OCI-LY1 (cell line): Measurements from ENCODE around the gene SH3RF1.

Experiments used
- H2AFZ ChIP-seq: fragments of 200-600 bp; sonication (generic), shearing (Covaris generic); 2 replicates; pipeline ENCODE4 v1.6.0; 2014; ENCODE audit warnings: antibody characterized with exemption, mild to moderate bottlenecking, low read length
- H3F3A ChIP-seq: fragments of 200-600 bp; sonication (generic), shearing (Covaris generic); 2 replicates; pipeline ENCODE4 v1.6.0; 2014; ENCODE audit warnings: mild to moderate bottlenecking, antibody characterized with exemption, low read length, moderate library complexity; ENCODE audit not compliant: insufficient read depth
- H3K27ac ChIP-seq: fragments of 200-600 bp; sonication (generic); 2 replicates; pipeline ENCODE4 v1.5.1; 2014; ENCODE audit warnings: low read length, mixed run types, mild to moderate bottlenecking, low read depth; ENCODE audit not compliant: poor library complexity, severe bottlenecking
- H3K27me3 ChIP-seq: fragments of 200-600 bp; sonication (generic); 2 replicates; pipeline ENCODE4 v1.6.0; 2014; ENCODE audit warnings: antibody characterized with exemption, mild to moderate bottlenecking, low read length, moderate library complexity; ENCODE audit not compliant: insufficient read depth
- H3K36me3 ChIP-seq: fragments of 200-600 bp; sonication (generic); 2 replicates; pipeline ENCODE4 v1.6.1; 2014; ENCODE audit warnings: mild to moderate bottlenecking, antibody characterized with exemption, low read length, moderate library complexity, mixed read lengths; ENCODE audit not compliant: insufficient read depth
- H3K4me1 ChIP-seq: fragments of 200-600 bp; sonication (generic); 2 replicates; pipeline ENCODE4 v1.5.1; 2014; ENCODE audit warnings: mild to moderate bottlenecking, low read length, moderate library complexity; ENCODE audit not compliant: insufficient read depth, severe bottlenecking
- H3K4me2 ChIP-seq: fragments of 200-600 bp; sonication (generic), shearing (Covaris generic); 2 replicates; pipeline ENCODE4 v1.6.1; 2014; ENCODE audit warnings: low read length
- H3K4me3 ChIP-seq: fragments of 200-600 bp; sonication (generic); 2 replicates; pipeline ENCODE4 v1.5.1; 2014; ENCODE audit warnings: low read length, low read depth, mild to moderate bottlenecking, mixed read lengths; ENCODE audit not compliant: poor library complexity, severe bottlenecking
- H3K79me2 ChIP-seq: fragments of 200-600 bp; shearing (Covaris generic); 2 replicates; pipeline ENCODE4 v1.6.1; 2016; ENCODE audit warnings: mixed run types, low read length, mixed read lengths; ENCODE audit not compliant: insufficient read depth
- H3K9ac ChIP-seq: fragments of 200-600 bp; sonication (generic), shearing (Covaris generic); 2 replicates; pipeline ENCODE4 v1.6.1; 2014; ENCODE audit warnings: mild to moderate bottlenecking, low read length, mixed read lengths
- H3K9me2 ChIP-seq: fragments of 200-600 bp; sonication (generic), shearing (Covaris generic); 2 replicates; pipeline ENCODE4 v1.6.1; 2014; ENCODE audit warnings: low read depth, mild to moderate bottlenecking, low read length, mixed read lengths
- H3K9me3 ChIP-seq: fragments of 200-600 bp; shearing (Covaris generic); 2 replicates; pipeline ENCODE4 v1.6.1; 2014; ENCODE audit warnings: low read length, mixed read lengths
- H4K20me1 ChIP-seq: fragments of 200-600 bp; sonication (generic), shearing (Covaris generic); 2 replicates; pipeline ENCODE4 v1.6.0; 2016; ENCODE audit warnings: mild to moderate bottlenecking, low read length; ENCODE audit not compliant: insufficient read depth
- CTCF ChIP-seq: fragments of 200-600 bp; sonication (generic), shearing (Covaris generic); IDR thresholded peaks from 2 replicates; pipeline ENCODE4 v1.5.1; 2017; ENCODE audit warnings: mild to moderate bottlenecking, antibody characterized with exemption, low read length, moderate library complexity, mixed read lengths
- EZH2 ChIP-seq: fragments of 200-600 bp; sonication (generic), shearing (Covaris generic); IDR thresholded peaks from 2 replicates; pipeline ENCODE4 v1.8.0; 2017; ENCODE audit warnings: borderline replicate concordance, mixed run types, mild to moderate bottlenecking, antibody characterized with exemption, low read length, moderate library complexity, mixed read lengths

The SH3RF1 gene

GRCh38 chr4:169054879-169055278, 215.9 kb downstream of the SH3RF1 start:
- H2AFZ ChIP-seq = no peak overlapping the region
- no peaks in the 10 kb centered on the region for H3K9me2 ChIP-seq
- H3K27ac ChIP-seq = no peak overlapping the region
- H3K36me3 ChIP-seq = no peaks in the 10 kb centered on the region
- H3K9ac ChIP-seq = no peak overlapping the region
- 0 out of 2 replicates have a peak, but pooled peaks cover 2% of the 10 kb centered on the region for H3K27me3 ChIP-seq
- H3F3A ChIP-seq = no peaks in the 10 kb centered on the region
- no peak overlapping the region for H3K4me3 ChIP-seq
- no peaks in the 10 kb centered on the region for H4K20me1 ChIP-seq
- no peak for TF ChIP-seq CTCF
- TF ChIP-seq EZH2 = no peak
- no peaks in the 10 kb centered on the region for H3K79me2 ChIP-seq
- H3K4me2 ChIP-seq = no peak overlapping the region
- no peaks in the 10 kb centered on the region for H3K9me3 ChIP-seq
- no peaks in the 10 kb centered on the region for H3K4me1 ChIP-seq

DNA sequence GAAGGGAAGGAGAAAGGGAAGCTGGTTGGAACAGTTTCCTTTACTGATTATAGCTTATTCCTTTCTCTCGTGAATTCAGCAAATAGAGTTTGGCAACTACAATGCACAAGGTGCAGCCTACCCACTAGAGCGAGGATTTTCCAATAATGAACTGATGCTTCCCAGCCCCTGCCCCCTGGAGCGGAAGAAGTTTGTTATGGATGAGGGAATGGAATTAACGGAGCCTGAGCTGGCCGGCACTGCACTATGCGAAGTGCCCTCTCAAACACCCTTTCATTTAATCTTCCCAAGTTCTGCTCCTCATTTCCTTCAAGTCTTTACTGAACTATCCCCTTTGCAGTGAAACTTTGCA, 218.2 kb downstream of the SH3RF1 start:
- Histone ChIP-seq H3K36me3 (no peaks in the 10 kb centered on the region), H3F3A (no peaks in the 10 kb centered on the region), H3K4me2 (no peak overlapping the region), H3K27ac (no peak overlapping the region), H3K4me1 (no peaks in the 10 kb centered on the region), H3K9ac (no peak overlapping the region), H3K9me3 (no peaks in the 10 kb centered on the region), H3K79me2 (no peaks in the 10 kb centered on the region), H3K9me2 (no peaks in the 10 kb centered on the region), H3K4me3 (no peak overlapping the region), H2AFZ (no peak overlapping the region), H3K27me3 (0 out of 2 replicates have a peak, but pooled peaks cover 2% of the 10 kb centered on the region), H4K20me1 (no peaks in the 10 kb centered on the region)
- no peak for TF ChIP-seq EZH2
- TF ChIP-seq CTCF = no peak

GRCh38 chr4:169051761-169052593, 218.8 kb downstream of the SH3RF1 start:
- Histone ChIP-seq H3K9me3 (no peaks in the 10 kb centered on the region), H2AFZ (no peak overlapping the region), H3K79me2 (no peaks in the 10 kb centered on the region), H3K9ac (no peak overlapping the region), H3F3A (no peaks in the 10 kb centered on the region), H3K27ac (no peak overlapping the region), H3K4me3 (no peak overlapping the region), H3K4me2 (no peak overlapping the region), H3K4me1 (no peaks in the 10 kb centered on the region), H3K9me2 (no peaks in the 10 kb centered on the region), H4K20me1 (no peaks in the 10 kb centered on the region), H3K27me3 (0 out of 2 replicates have a peak, but pooled peaks cover 2% of the 10 kb centered on the region), H3K36me3 (no peaks in the 10 kb centered on the region)
- TF ChIP-seq EZH2 (no peak), CTCF (no peak)
